Mucosa of descending colon (tissue), 3 donors: ENCODE measurements around the gene ARHGAP6. TPM values are rescaled to one million over a fixed set of nuclear protein-coding genes. Genes with fewer than 3 reads are reported as not detected.

Source experiments
- ATAC-seq: fragments of 200-7000 bp; cut with Tn5 transposase; one replicate; pipeline ENCODE4 v1.9.1; 2020; ENCODE audit warnings: mild to moderate bottlenecking, moderate library complexity
- DNase-seq, 3 donors: peaks; one replicate each; pipeline ENCODE4 v3.0.0-alpha.2; 2020
- H3K36me3 ChIP-seq: fragments of 200-600 bp; one replicate; pipeline ENCODE4 v1.8.0; 2021; ENCODE audit warnings: low read depth, mild to moderate bottlenecking
- H3K4me1 ChIP-seq: fragments of 200-600 bp; one replicate; pipeline ENCODE4 v1.8.0; 2021; ENCODE audit warnings: low read depth, mild to moderate bottlenecking
- H3K4me3 ChIP-seq: fragments of 200-600 bp; one replicate; pipeline ENCODE4 v1.8.0; 2021; ENCODE audit warnings: mild to moderate bottlenecking
- H3K9me3 ChIP-seq: fragments of 200-600 bp; one replicate; pipeline ENCODE4 v1.8.0; 2021; ENCODE audit warnings: mild to moderate bottlenecking
- CTCF ChIP-seq: fragments of 200-600 bp; IDR thresholded peaks from one replicate; pipeline ENCODE4 v1.8.0; 2022; ENCODE audit warnings: antibody characterized with exemption, mild to moderate bottlenecking
- intact Hi-C, 2 donors: fragments of 100-400 bp; cut with DNase I in 1 of 2; cut with micrococcal nuclease in 1 of 2; formaldehyde crosslinking; loops; one replicate each; pipeline versions ENCODE4 v1.11.0 to v1.11.1; 2022; cut with DNase I, micrococcal nuclease
- total RNA-seq, 3 donors: library from RNA; stranded (reverse); fragmentation: NEBNext Ultra II Directional in 2 of 3; extraction: Animal tissue kit (Norgen Biotek cat#: 25700) in 2 of 3; gene quantifications; one replicate each; pipeline versions ENCODE4 v1.2.1 to v1.2.4, GENCODE V29; 2021 to 2023
- donor health status: DM: no; HTN: no; CAD: no; lungs with moderate emphysema.
- donor health status: DM: no; HTN: no; CAD: no.
- donor health status: DM: no; HTN: yes; CAD: no.

The ARHGAP6 gene
- total RNA-seq, 3 donors from 2014 or later = 2.2 to 41.5 (median 4.4) TPM

DNA sequence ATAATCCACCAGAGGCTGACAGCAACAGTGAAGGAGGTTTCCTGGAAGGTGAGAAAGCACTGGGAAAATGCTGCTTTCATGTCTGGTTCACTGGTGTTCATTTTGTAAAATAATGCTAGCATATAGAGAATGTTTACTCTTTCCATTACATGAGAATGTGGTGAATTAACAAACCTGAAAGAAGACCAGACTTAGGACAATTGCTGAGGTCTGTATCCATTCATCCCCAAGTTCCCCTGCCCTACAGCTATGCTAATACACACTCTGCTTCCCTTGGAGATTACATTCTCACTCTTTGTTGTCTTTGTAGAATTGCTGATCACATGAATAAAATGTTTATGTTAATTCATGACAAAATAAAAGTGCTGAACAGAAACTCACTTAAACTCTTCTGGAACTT lies 99.5 kb downstream of the ARHGAP6 start:
- ATAC-seq = no peak
- no peak for DNase-seq
- H3K36me3 ChIP-seq = no peaks in the 10 kb centered on the region
- intact Hi-C loops = no loop called here
- no peak for TF ChIP-seq CTCF
- H3K4me1 ChIP-seq = no peaks in the 10 kb centered on the region
- no peak overlapping the region for H3K4me3 ChIP-seq
- H3K9me3 ChIP-seq = no peaks in the 10 kb centered on the region

GRCh38 chrX:11564546-11564945 lies 101.2 kb downstream of the ARHGAP6 start:
- ATAC-seq (no peak), DNase-seq (no peak)
- no peaks in the 10 kb centered on the region for H3K9me3 ChIP-seq
- H3K4me1 ChIP-seq = no peaks in the 10 kb centered on the region
- intact Hi-C loops = no loop called here
- H3K4me3 ChIP-seq = no peak overlapping the region
- no peak for TF ChIP-seq CTCF
- no peaks in the 10 kb centered on the region for H3K36me3 ChIP-seq

DNA sequence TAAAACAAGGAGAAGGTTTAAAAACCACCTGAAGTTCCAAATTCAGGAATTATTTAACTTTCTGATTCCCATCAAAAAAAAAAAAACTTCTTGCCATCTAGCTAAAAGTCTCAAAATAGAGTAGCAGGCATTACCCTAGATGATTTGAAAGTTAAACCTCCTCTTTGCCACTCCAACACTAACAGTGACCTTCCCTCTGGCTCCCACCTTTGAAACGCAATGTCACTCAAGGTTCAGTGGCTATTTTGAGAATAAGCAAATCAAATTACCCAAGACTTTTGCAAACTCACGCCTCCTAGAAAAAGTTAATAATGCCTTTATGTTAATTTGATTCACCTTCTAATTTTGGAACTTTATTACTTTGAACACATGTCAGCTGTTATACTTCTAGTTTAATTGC lies 103.2 kb downstream of the ARHGAP6 start:
- Histone ChIP-seq H3K4me1 (no peaks in the 10 kb centered on the region), H3K9me3 (no peaks in the 10 kb centered on the region), H3K4me3 (no peak overlapping the region), H3K36me3 (no peaks in the 10 kb centered on the region)
- no peak for TF ChIP-seq CTCF
- intact Hi-C loops = no loop called here
- DNase-seq (no peak), ATAC-seq (no peak)

DNA sequence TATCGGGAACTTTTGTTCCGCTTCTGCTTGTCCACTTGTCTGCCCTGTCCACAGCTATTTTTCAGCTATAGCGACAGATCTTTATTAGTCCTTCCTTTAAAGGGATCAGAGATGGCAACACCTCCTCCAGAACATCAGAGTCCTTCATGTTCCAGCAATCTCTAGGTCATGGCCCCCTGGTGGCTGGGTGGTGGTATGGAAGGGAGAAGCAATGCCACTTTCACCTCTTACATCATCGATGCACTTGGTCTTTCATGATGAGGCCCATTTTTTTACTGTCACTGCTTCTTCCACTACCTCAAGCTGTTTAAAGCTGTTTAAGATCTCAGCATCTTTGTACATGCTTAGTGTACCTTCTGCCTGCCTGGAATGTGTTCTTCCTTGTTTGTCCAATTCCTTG lies 106.7 kb downstream of the ARHGAP6 start:
- peak in 2 of 3 donors; percentile 12 to 17 for DNase-seq
- intact Hi-C loops = no loop called here

DNA sequence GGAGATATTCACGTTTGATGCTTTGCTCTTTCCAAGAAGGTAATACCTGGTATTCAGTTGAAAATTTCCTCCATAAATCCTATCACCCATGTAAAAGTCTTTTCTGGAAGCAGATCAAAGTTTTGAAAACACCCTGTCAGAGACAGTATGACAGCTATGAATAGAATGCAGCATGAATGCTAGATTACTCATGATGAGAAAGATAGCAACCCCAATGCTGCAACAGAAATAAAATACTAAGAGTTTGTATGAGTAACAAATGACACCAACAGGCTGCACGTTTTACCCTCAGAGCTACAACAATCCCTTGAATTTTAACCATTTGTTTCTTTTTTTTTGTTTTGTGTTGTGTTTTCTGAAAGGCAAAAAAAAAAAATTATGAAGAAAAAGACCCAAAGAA lies 108.6 kb downstream of the ARHGAP6 start:
- Histone ChIP-seq H3K9me3 (no peaks in the 10 kb centered on the region), H3K4me1 (no peaks in the 10 kb centered on the region), H3K36me3 (no peaks in the 10 kb centered on the region), H3K4me3 (no peak overlapping the region)
- no peak for ATAC-seq
- no peak for TF ChIP-seq CTCF
- no peak for DNase-seq
- intact Hi-C loops = no loop called here

More for the DNA sequence above, 106.7 kb downstream of the ARHGAP6 start:
- peak; percentile 51 for ATAC-seq
- H3K4me3 ChIP-seq = no peak overlapping the region
- no peaks in the 10 kb centered on the region for H3K4me1 ChIP-seq
- no peaks in the 10 kb centered on the region for H3K9me3 ChIP-seq
- H3K36me3 ChIP-seq = no peaks in the 10 kb centered on the region
- no peak for TF ChIP-seq CTCF

DNA sequence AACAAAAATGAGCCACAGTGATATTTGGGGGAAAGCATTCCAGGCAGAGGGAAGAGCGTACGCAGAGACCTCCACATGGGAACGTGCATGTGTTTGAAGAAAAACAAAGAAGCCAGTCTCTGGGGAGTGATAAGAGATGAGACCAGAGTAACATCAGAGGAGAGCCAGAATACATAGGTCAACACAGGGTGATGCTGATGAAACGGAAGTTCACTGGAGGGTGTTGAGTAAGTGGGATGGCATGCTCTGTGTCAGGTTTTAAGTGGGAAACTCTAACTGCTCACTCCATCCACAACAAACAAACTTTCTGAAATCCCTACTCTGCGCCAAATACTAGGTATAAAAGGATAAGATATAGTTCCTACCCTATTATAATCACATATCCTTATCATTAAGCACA lies 110.0 kb downstream of the ARHGAP6 start:
- Histone ChIP-seq H3K36me3 (no peaks in the 10 kb centered on the region), H3K4me3 (no peak overlapping the region), H3K4me1 (no peaks in the 10 kb centered on the region), H3K9me3 (no peaks in the 10 kb centered on the region)
- intact Hi-C loops = no loop called here
- TF ChIP-seq CTCF = no peak
- ATAC-seq (no peak), DNase-seq (no peak)
